HG02981 (cell line): Measurements from ENCODE around the gene CDK14.
"Not testable (repeated sequence)": the region's sequence is repeated elsewhere in the genome, so short reads cannot be mapped to it uniquely, and the experiment has no call there.

ENCODE experiments used
- ATAC-seq: cut with Tn5 transposase; IDR thresholded peaks from one replicate; pipeline ENCODE4 v1.9.1; 2021; ENCODE audit warnings: mild to moderate bottlenecking, moderate library complexity; ENCODE audit not compliant: unreplicated experiment

The CDK14 gene

DNA sequence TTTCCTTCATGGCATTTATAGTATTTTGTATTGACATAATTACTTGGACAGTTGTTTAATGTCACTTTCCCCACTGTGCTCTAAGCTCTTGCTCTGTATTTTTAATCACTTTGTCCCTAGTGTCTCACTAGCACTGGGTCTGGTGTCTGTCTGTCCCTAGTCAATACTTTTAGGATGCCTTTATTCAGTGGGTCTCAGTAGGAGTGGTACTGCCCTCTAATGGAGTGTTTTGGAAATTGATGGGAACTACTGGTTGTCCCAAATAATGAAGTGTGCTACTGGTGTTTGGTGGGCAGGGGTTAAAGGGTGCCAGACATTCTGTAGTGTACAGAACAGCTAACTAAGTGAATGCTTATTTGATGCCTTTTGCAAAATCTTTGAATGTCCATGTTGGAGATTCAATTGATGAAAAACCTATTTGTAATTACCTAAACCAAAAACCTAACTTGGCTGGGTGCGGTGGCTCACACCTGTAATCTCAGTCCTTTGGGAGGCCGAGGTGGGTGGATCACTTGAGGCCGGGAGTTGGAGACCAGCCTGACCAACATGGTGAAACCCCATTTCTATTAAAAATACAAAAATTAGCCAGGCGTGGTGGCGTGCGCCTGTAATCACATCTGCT is 33.3 kb downstream of the CDK14 start:
- ATAC-seq = peak; percentile 82

DNA sequence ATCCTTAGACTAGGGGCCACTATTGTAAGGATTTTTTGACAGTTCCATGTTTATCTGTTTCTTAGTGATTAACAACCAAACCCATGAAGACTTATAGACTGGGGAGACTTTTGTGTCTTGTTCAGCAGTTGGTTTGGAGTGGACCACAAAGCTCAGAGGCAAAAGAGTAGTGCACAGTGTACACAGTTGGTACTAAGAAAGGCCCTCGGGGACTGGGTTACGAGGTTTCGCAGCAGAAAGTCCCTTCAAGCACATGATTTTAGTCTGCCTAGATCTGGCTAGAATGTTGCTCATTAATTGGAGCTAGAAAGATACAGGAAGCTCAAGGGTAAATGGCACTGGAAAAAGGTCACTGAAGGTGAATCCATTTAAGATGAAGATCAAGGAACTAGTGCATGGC is 35.4 kb downstream of the CDK14 start:
- ATAC-seq = no peak

DNA sequence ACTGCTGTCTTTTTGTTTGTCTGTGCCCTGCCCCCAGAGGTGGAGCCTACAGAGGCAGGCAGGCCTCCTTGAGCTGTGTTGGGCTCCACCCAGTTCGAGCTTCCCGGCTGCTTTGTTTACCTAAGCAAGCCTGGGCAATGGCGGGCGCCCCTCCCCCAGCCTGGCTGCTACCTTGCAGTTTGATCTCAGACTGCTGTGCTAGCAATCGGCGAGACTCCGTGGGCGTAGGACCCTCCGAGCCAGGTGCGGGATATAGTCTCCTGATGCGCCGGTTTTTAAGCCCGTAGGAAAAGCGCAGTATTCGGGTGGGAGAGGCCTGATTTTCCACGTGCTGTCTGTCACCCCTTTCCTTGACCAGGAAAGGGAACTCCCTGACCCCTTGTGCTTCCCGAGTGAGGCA is 43.6 kb downstream of the CDK14 start:
- not testable (repeated sequence) for ATAC-seq

DNA sequence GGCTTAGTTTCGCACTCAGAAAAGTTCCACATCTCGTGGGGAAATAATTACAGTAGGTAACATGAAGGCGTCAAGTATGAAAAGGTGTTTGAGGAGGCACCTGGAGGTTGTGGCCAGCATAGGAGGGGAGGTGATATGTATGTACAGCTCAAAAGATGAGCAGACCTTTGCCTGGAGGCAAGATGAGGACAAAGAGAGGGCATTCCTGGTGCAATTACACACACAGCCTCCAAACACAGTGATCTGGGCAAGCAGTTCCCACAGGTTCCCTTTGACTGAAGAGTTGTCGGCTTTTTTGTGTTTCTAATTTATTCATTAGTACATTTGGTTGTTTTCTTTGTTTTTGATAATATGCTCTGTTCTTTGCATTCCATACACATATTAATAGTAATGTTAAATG is 46.9 kb downstream of the CDK14 start:
- no peak for ATAC-seq

DNA sequence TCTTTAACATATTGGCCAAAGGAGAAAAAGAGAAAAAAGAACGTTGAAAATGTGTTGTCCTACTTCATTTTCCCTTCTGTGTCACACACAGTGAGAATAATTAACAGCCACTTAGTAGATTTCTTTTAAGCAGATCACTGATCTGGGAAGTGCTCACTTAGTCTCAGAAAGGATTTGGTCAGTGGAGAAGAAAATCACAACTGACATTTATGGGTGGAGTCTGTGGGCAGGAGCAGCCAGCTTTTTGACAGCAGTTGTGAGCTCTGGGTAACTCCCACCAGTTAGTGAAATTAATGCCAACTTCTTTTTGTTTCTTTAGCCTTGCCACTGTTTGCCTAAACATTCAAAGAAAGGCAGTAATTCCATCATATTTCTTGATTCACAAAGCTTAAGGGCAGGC is 49.7 kb downstream of the CDK14 start:
- ATAC-seq = peak; percentile 59

DNA sequence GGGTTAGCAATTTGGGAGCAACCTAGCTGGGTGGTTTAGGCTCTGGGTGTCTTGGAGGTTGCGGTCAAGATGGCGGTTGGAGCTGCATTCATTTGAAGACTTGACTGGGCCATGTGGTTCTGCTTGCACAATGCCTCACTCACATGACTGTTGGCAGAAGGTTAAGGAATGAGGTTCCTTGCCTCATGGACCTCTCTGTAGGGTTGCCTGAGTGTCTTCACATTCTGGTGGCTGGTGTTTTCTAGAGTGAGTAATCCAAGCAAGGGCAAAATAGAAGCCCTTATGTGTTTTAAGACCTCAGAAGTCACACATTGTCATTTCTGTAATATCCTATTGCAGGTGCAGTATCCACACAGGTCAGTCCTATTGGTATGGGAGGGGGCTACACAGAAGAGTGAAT is 52.0 kb downstream of the CDK14 start:
- no peak for ATAC-seq

DNA sequence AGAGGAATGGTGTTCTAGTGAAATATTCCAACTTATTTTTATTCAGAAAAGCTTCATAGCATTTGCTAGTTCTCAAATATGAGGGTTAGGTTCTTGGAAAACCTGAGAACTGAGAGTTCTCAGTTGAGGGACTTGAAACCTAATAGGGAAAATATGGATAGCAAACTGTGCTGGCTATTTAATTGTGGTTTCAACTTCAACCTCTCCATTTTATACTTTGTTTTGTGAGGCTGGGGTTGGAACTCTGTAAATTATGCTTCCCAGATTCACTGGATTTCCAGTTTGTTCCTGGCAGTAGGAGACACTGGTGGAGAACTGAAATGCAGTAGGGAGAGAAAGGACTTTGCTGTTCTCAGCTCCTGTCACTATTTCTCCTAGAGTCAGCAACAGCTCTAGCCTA is 52.7 kb downstream of the CDK14 start:
- no peak for ATAC-seq

DNA sequence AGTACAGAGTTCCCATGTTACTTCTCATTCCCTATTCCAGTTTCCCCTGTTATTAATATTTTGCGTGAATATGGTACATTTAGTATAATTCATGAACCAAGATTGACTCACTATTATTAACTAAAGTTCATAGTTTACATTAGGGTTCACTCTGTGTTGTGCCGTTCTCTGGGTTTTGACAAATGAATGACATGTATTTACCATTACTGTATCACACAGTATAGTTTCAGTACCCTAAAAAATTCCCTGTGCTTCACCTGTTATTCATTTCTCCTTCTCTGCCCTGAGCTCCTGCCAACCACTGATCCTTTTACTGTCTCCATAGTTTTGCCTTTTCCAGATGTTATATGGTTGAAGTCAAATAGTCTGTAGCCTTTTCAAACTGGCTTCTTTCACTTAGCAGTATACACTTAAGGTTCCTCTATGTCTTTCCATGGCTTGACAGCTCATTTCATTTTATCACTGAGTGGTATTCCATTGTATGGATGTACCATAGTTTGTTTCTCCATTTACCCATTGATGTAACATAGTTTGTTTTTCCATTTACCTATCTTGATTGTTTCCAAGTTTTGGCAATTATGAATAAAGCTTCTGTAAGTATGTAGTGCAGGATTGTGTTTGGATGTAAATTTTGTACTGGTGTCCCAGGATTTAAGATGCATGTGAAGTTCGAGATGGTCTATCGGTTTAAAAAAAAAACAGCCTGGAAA is 58.8 kb downstream of the CDK14 start:
- no peak for ATAC-seq

DNA sequence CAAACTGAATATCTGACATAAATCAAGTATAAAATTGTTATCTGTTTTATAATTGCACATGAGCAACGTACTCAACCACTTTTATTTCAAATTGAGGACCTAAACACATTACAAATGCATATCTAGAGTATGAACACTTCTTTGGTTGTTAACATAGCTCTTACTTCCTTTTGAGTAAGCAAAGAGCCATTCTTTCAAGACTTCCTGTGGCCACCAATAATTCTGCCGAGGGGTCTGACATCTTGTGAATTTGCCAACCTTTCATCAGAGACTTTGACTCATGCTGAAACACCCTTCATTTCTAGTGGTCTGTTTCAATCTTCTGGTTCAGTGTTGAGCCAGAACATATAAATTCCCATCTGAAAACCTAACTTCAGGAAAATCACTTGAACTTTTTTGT is 59.4 kb downstream of the CDK14 start:
- ATAC-seq = peak; percentile 68

DNA sequence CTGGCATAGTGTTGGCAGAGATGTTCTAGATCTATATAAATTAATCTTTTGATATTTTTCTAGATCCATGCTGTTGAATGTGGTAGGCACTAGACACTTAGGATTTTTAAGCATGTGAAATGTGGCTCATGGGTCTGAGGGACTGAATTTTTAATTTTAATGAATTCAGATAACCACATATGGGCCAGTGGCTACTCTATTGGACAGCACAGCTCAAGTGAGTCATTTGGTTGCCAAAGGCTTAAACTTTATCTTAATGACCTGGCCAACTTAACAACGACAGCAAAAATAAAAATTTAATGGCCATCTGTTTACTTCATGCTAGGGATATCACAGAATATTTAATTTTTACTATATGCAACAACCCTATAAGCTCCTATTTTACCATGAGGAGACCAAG is 61.4 kb downstream of the CDK14 start:
- no peak for ATAC-seq

DNA sequence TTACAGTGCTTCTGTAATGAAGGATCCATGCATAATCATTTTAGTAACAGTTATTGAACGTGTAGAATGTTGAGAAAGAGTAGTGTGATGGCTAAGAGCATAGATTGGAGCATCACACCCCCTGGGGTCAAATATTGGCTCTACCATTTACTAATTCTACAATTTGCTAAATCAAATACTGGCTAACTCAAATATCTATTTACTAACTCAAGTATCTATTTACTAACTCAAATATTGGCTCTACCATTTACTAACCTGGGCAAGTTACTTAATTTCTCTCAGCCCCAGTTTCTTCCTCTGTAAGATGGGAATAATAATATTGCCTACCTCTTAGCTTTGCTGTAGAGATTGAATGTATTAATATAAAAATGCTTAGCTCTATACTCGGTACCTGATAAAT is 64.0 kb downstream of the CDK14 start:
- no peak for ATAC-seq

DNA sequence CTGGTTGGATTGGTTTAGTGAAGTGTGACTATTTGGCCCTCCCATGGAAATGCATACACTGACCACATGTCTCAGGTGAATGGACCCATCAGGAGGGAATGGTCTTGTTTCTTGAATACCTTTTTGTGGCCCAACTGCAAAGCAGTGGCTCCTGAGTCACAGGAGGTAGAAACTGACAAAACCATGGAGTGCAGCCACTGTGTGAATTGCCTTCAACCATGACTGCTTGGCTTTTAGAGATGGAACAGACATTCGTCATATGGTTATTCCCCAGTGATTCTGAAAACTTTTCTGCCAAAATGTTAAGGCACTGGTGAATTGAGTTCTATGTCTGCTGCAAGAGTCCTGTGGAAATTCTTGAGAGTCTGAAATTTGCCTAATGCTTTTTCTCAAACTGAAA is 64.7 kb downstream of the CDK14 start:
- no peak for ATAC-seq

DNA sequence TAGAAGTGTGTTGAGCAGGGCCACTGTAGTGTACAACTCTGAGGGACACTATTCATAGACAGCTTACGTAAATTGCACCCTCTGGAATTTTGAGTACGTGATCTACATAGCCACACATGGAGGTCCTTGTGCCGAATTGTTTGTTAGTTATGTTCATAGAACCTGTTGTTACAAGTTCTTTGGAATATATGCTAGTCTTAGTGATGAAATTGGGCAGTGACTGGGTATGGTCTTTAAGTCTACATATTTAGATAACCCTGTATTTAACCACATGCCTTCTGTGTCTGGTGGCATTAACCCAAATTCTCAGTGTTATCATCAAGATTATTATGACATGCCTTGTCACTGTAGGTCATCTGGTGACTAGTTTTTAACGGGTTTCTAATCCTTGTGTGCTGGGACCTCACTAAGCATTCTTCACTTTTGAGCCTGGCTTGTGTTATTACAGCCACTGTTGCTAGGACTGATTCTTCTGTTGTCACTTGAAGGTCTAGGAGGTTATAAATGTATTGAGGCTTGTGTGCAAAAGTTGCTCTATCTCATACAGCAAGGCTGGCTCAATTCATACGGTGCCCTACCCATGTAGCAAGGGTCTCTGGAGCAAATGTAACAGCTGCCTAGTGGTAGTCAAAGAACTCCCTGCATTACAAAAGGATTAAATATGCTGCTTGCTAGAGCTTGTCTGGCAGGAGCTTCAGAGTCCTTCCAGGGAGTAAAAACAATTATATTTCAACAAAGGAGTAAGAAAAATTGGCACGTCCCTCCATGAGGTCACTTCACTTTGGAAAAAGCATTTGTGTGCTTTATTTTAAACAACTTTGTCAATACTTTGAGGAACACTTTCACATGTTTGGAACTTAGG is 65.4 kb downstream of the CDK14 start:
- no peak for ATAC-seq

DNA sequence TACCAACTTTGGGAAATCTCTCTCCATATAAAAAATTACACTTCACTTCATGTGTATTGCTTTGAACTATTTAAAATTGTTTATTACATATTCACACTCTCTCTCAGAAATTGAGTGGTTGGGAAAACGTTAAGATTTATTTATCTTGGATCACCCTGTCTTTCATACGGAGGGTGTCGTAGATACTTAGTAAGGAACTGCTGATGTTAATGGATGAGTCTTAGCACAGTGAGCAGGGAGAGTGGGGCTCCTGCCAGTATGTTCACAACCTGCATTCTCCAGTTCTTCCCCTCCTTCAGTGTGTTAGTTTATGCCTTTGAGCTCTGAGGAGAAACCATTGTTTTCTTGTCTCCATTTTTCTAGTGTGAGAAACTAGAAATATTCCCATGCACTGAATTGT is 67.1 kb downstream of the CDK14 start:
- ATAC-seq = no peak

DNA sequence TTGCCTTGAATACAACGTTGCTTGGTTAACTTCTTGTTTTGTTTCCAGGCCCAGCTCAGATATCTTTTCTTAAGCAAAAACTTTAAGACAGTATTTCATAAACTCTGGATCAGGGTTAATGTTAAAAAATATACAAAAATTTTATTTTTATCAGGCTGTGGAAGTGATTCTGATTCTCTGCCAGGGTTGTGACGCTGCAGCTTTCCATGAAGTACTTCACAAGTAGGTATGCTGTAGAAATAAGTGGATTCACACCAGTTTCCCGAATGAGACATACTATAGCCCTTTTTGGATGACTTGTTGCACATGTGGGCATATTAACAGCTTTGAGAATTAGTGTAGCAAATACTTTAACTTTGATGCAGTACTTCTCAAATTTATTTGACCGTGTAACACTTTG is 70.1 kb downstream of the CDK14 start:
- ATAC-seq = no peak

DNA sequence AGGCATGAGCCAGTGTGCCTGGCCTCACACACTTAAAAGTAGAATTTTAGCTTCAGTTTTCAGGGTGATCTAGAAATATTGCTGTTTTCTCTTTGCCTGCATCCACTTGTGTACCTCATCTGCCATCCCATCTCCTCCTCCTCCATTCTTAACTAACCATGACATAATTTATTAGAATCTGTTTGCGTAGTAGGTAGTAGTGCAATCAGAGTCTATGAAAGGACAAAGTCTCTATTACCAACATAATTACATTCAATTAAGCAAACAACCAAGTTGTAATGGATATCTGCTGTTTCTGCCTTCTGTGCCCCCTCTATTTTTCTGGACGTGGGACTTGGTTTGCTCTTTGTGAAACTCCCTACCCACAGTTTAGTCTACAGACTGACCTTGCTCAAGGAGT is 72.9 kb downstream of the CDK14 start:
- ATAC-seq = no peak

DNA sequence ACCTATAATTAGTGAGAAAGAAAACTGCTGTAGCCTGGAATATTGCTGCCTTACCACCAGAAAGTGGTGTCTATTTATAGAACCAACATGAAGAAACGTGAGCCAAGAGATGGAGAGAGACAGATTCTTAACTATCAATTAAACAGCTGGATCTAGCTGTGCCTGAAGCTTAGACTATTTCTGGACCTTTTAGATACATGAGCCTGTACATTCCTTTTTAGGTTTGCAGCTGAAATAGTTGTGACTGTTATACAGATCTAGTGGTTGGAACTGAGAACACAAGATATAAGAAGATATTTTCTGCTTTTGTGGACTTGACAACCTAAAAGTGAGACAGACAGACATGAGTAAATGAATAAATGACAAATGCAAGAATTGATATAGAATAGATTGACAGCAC is 73.4 kb downstream of the CDK14 start:
- ATAC-seq = no peak

DNA sequence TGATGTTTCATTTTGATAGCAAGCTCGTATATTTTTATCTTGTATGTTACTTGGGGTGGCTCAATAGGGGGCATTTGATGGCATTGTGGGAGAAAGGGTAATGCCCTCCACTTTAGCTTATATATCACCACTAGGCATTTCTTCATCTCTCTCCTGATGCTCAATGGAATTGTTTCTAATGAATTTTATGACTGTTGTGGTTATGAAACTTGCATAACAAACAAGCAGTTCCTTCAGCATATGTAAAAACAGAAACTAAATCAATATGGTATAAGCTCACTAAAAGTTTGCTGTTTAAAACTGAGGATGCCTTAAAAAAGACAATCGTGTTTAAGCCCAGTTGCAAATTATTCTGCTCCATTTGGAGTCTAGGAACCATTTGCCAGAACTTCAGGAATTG is 75.5 kb downstream of the CDK14 start:
- no peak for ATAC-seq

DNA sequence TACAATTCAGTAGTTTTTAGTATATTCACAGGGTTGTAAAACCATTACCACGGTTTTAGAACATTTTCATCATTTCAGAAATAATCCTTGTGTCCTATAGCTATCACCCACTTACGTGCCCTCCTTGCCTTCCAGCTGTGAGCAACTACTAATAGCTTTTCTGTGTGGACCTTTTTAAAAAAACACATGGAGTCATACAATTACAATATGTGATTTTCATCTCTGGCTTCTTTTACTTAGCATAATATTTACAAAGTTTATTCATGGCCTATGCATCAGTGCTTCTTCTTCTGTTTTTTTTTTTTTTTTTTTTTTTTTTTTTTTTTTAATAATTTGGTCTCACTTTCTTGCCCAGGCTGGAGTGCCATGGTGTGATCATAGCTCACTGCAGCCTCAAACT is 76.1 kb downstream of the CDK14 start:
- no peak for ATAC-seq

DNA sequence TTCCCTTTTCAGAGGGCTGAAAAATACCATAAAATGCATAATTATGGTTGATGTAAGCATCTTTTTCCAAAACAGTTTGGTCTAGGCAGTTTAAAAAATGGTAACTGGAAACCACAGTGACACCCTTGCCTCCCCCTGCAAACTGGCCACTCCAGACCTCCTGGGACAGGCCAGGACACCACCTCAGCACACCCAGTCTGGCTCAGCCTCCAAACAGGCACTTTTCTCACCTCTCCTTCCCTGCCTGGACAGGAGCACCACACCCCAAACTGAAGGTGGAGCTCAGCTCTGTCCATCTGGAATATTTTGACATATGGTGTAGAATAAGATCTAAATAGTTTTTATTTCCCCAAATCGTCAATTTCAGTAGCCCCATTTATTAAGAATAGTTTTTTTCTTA is 78.5 kb downstream of the CDK14 start:
- ATAC-seq = no peak

DNA sequence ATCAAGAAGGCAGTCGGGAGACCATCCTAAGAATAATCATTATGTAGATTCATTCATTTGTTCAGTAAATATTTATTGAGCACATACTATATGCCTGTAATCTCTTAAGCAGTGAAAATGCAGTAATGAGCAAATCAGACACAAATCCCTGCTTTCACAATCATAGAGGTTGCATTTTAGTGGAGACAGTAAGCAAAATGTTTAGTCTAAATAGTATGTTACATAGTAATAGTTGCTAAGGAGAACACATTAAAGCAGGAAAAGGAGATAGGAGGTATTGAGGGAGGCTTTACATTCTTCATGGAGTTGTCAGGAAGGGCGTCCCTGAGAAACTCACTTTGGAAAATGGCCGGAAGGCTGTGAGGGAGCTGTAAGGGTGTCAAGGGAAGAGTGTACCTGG is 79.9 kb downstream of the CDK14 start:
- ATAC-seq = no peak
